ENCODE data around the gene VWA3A. TPM values are rescaled to one million over a fixed set of nuclear protein-coding genes. Genes with fewer than 3 reads are reported as not detected.
"Not testable (repeated sequence)": the region's sequence is repeated elsewhere in the genome, so short reads cannot be mapped to it uniquely, and the experiment has no call there.

The VWA3A gene
- total RNA-seq, 1 donor from 2014 or later: 0.10 TPM

GRCh38 chr16:22181843-22182242, 89.5 kb downstream of the VWA3A start:
- no peak for DNase-seq (ENCODE audit: low read depth)

GRCh38 chr16:22183335-22183734, 91.0 kb downstream of the VWA3A start:
- DNase-seq (ENCODE audit: low read depth): no peak

- no peak for DNase-seq (ENCODE audit: low read depth)
Measured at GRCh38 chr16:22183901-22184614, 91.7 kb downstream of the VWA3A start.

GRCh38 chr16:22184615-22184968, 92.3 kb downstream of the VWA3A start:
- DNase-seq (ENCODE audit: low read depth): no peak

- no peak for DNase-seq (ENCODE audit: low read depth)
Measured at GRCh38 chr16:22186517-22186916, 94.2 kb downstream of the VWA3A start.

- DNase-seq (ENCODE audit: low read depth): no peak
Measured at GRCh38 chr16:22188267-22188594, 95.9 kb downstream of the VWA3A start.

GRCh38 chr16:22188595-22189442, 96.5 kb downstream of the VWA3A start:
- DNase-seq (ENCODE audit: low read depth): peak; percentile 96

- peak; percentile 26 for DNase-seq (ENCODE audit: low read depth)
Measured at GRCh38 chr16:22189473-22190080, 97.2 kb downstream of the VWA3A start.

GRCh38 chr16:22190081-22190775, 97.9 kb downstream of the VWA3A start:
- no peak for DNase-seq (ENCODE audit: low read depth)

- DNase-seq (ENCODE audit: low read depth): peak; percentile 96
Measured at GRCh38 chr16:22190776-22191531, 98.6 kb downstream of the VWA3A start.

- DNase-seq (ENCODE audit: low read depth): no peak
Measured at GRCh38 chr16:22191532-22192260, 99.4 kb downstream of the VWA3A start.

GRCh38 chr16:22192261-22193062, 100.1 kb downstream of the VWA3A start:
- peak; percentile 86 for DNase-seq (ENCODE audit: low read depth)

GRCh38 chr16:22193063-22193411, 100.7 kb downstream of the VWA3A start:
- DNase-seq (ENCODE audit: low read depth): no peak

GRCh38 chr16:22194707-22195444, 102.5 kb downstream of the VWA3A start:
- DNase-seq (ENCODE audit: low read depth): no peak

GRCh38 chr16:22195445-22195694, 103.0 kb downstream of the VWA3A start:
- no peak for DNase-seq (ENCODE audit: low read depth)

GRCh38 chr16:22195695-22196558, 103.6 kb downstream of the VWA3A start:
- peak; percentile 78 for DNase-seq (ENCODE audit: low read depth)

- DNase-seq (ENCODE audit: low read depth): not testable (repeated sequence)
Measured at GRCh38 chr16:22196559-22197168, 104.3 kb downstream of the VWA3A start.
